C4-2B (cell line): ENCODE results near the gene ARL9.

Source experiments
- CTCF ChIP-seq: fragments of 450-650 bp; conservative IDR thresholded peaks from 2 replicates; pipeline ENCODE4 v1.5.1; 2017; ENCODE audit warnings: mild to moderate bottlenecking
- ZFX ChIP-seq: fragments of 450-650 bp; IDR thresholded peaks from 2 replicates; pipeline ENCODE4 v1.6.1; 2017

- TF ChIP-seq CTCF, result no peak
- no peak for TF ChIP-seq ZFX
These were observed 5.5 kb downstream of the ARL9 start for GRCh38 chr4:56511098-56511497.
